ENCODE data around the gene CRIM1. TPM values are rescaled to one million over a fixed set of nuclear protein-coding genes. Genes with fewer than 3 reads are reported as not detected.
A peak's percentile ranks its signal among the peaks of the same experiment; 100 is the strongest.

The CRIM1 gene
- total RNA-seq, 1 experiment from 2014 or later: 24.1 TPM

- Mint-ChIP-seq H3K4me3 (no peak overlapping the region), H3K36me3 (peaks cover 3% of the 10 kb centered on the region; the same call in 1 of the 2 replicates), H3K4me1 (peaks cover 84% of the 10 kb centered on the region), H3K27me3 (ENCODE audit: low read depth) (no peaks in the 10 kb centered on the region), H3K9me3 (no peaks in the 10 kb centered on the region), H3K27ac (no peak overlapping the region)
- no peak for DNase-seq (ENCODE audit: low spot score)
- ChIA-PET CTCF (interaction anchor here (1.6 kb wide), 1 partner anchor 74 kb away, joined by 5 read pairs; no protein-coding TSS in a partner anchor), POLR2A (no interaction called here)
- TF ChIP-seq USF1 (CRISPR knock-in tag; IDR thresholded peaks at IDR 0.05) (no peak), E2F5 (CRISPR knock-in tag; IDR thresholded peaks at IDR 0.05) (no peak), CDX4 (CRISPR knock-in tag; IDR thresholded peaks at IDR 0.05; ENCODE audit: borderline replicate concordance) (no peak), RELA (CRISPR knock-in tag; IDR thresholded peaks at IDR 0.05; ENCODE audit: borderline replicate concordance) (no peak), IRF1 (CRISPR knock-in tag; IDR thresholded peaks at IDR 0.05) (no peak), GRHL2 (CRISPR knock-in tag; IDR thresholded peaks at IDR 0.05; ENCODE audit: insufficient replicate concordance, severe bottlenecking) (no peak)
- ATAC-seq: no peak
These were observed 30.0 kb downstream of the CRIM1 start for GRCh38 chr2:36385603-36386002.

GRCh38 chr2:36387258-36387916 is 31.8 kb downstream of the CRIM1 start:
- ATAC-seq: no peak

More at GRCh38 chr2:36387258-36387916, 31.8 kb downstream of the CRIM1 start:
- peaks cover 3% of the 10 kb centered on the region; the same call in 1 of the 2 replicates for H3K36me3 Mint-ChIP-seq
- peaks cover 70% of the 10 kb centered on the region for H3K4me1 Mint-ChIP-seq
- POLR2A ChIA-PET: no interaction called here
- peak overlapping the region; percentile 63; the same call in 1 of the 2 replicates for H3K27ac Mint-ChIP-seq
- TF ChIP-seq STAT6 (CRISPR knock-in tag; conservative IDR thresholded peaks at IDR 0.05; ENCODE audit: low read depth) (no peak), ZNF512 (CRISPR knock-in tag; IDR thresholded peaks at IDR 0.05; ENCODE audit: borderline replicate concordance) (no peak), FOXP1 (CRISPR knock-in tag; IDR thresholded peaks at IDR 0.05; ENCODE audit: borderline replicate concordance) (no peak)
- CTCF ChIA-PET: interaction anchor here (1.4 to 2.9 kb wide), 2 partner anchors 11 to 20 kb away, joined by 3 to 12 read pairs; no protein-coding TSS in a partner anchor
- no peak for DNase-seq (ENCODE audit: low spot score)
- H3K27me3 Mint-ChIP-seq (ENCODE audit: low read depth): no peaks in the 10 kb centered on the region
- H3K9me3 Mint-ChIP-seq: no peaks in the 10 kb centered on the region
- H3K4me3 Mint-ChIP-seq: no peak overlapping the region
